T follicular helper cell (primary cell): ENCODE data around the gene CACNA2D3.

Source experiments
- DNase-seq: peaks from one replicate; pipeline ENCODE4 v3.0.0-alpha.2; 2020; ENCODE audit warnings: low read depth

Gene CACNA2D3

GRCh38 chr3:54341811-54342210 is 219.5 kb downstream of the CACNA2D3 start:
- no peak for DNase-seq

- no peak for DNase-seq
Measured at GRCh38 chr3:54342676-54343075, 220.3 kb downstream of the CACNA2D3 start.

GRCh38 chr3:54343495-54343894 is 221.1 kb downstream of the CACNA2D3 start:
- DNase-seq = no peak

GRCh38 chr3:54344601-54345231 is 222.4 kb downstream of the CACNA2D3 start:
- no peak for DNase-seq

- no peak for DNase-seq
Measured at GRCh38 chr3:54345847-54346375, 223.6 kb downstream of the CACNA2D3 start.

GRCh38 chr3:54347060-54347459 is 224.7 kb downstream of the CACNA2D3 start:
- DNase-seq = no peak

- no peak for DNase-seq
Measured at GRCh38 chr3:54347933-54348332, 225.6 kb downstream of the CACNA2D3 start.

GRCh38 chr3:54349231-54349652 is 226.9 kb downstream of the CACNA2D3 start:
- no peak for DNase-seq

- no peak for DNase-seq
Measured at GRCh38 chr3:54349691-54350090, 227.3 kb downstream of the CACNA2D3 start.

GRCh38 chr3:54353546-54353945 is 231.2 kb downstream of the CACNA2D3 start:
- DNase-seq = no peak

GRCh38 chr3:54353946-54354345 is 231.6 kb downstream of the CACNA2D3 start:
- no peak for DNase-seq

- no peak for DNase-seq
Measured at GRCh38 chr3:54355800-54356199, 233.4 kb downstream of the CACNA2D3 start.

GRCh38 chr3:54356261-54357045 is 234.1 kb downstream of the CACNA2D3 start:
- no peak for DNase-seq

- DNase-seq = no peak
Measured at GRCh38 chr3:54357301-54357700, 234.9 kb downstream of the CACNA2D3 start.

GRCh38 chr3:54358316-54358715 is 236.0 kb downstream of the CACNA2D3 start:
- DNase-seq = no peak

GRCh38 chr3:54358969-54359694 is 236.8 kb downstream of the CACNA2D3 start:
- DNase-seq = no peak

GRCh38 chr3:54360320-54360719 is 238.0 kb downstream of the CACNA2D3 start:
- DNase-seq = no peak

- no peak for DNase-seq
Measured at GRCh38 chr3:54361746-54362283, 239.5 kb downstream of the CACNA2D3 start.

GRCh38 chr3:54366007-54366750 is 243.8 kb downstream of the CACNA2D3 start:
- no peak for DNase-seq

- DNase-seq = no peak
Measured at GRCh38 chr3:54366839-54367238, 244.5 kb downstream of the CACNA2D3 start.

GRCh38 chr3:54372232-54372631 is 249.9 kb downstream of the CACNA2D3 start:
- DNase-seq = no peak
